ENCODE results near the gene LGR4. TPM values are rescaled to one million over a fixed set of nuclear protein-coding genes. Genes with fewer than 3 reads are reported as not detected.

LGR4 gene
- total RNA-seq, 2 experiments from 2014 or later: 0.19 to 0.21 TPM

DNA sequence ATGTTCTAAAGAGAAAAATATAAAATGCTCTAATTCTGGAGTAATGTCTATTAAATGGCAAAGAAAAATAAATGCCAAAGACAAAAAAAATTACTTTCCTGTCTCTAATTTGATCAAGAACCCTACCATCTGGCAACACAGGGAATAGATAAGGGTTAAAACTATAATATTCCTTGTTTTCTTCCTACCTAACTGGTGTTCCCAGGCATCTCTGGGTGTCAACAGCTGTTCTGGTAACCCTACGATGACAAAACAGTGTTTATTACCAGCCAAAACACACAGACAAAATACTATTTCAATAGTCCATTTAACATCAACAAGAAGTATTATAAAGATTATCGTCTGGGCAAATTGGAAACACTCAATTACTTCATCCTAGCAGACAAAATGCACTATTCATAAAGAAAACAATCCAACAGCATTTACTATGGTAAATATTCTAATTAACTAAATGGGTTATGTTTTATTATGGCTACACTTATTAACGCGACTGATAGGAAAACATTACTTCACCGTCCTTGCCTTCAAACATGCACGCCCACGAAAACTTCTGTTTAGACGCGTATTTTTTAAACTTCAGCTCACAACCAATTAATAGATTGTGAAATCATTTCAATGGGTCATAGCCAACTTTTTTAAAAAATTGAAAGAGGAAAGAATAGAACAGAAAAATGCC lies 50.6 kb downstream of the LGR4 start:
- no peaks in the 10 kb centered on the region for H3K36me3 Mint-ChIP-seq (ENCODE audit: low read depth)
- CTCF ChIA-PET: interaction anchor here (0.6 to 1.2 kb wide), 2 partner anchors 23 to 209 kb away, joined by 3 read pairs; no protein-coding TSS in a partner anchor
- peaks cover 3% of the 10 kb centered on the region for H3K27me3 Mint-ChIP-seq
- no peak overlapping the region for H3K4me3 Mint-ChIP-seq
- H3K4me1 Mint-ChIP-seq: no peaks in the 10 kb centered on the region
- H3K27ac Mint-ChIP-seq: no peak overlapping the region
- intact Hi-C loops (cut with DNase I, micrococcal nuclease): no loop called here
- POLR2A ChIA-PET: no interaction called here
- ATAC-seq (no peak), DNase-seq (no peak)
- no peaks in the 10 kb centered on the region for H3K9me3 Mint-ChIP-seq (ENCODE audit: low read depth)

DNA sequence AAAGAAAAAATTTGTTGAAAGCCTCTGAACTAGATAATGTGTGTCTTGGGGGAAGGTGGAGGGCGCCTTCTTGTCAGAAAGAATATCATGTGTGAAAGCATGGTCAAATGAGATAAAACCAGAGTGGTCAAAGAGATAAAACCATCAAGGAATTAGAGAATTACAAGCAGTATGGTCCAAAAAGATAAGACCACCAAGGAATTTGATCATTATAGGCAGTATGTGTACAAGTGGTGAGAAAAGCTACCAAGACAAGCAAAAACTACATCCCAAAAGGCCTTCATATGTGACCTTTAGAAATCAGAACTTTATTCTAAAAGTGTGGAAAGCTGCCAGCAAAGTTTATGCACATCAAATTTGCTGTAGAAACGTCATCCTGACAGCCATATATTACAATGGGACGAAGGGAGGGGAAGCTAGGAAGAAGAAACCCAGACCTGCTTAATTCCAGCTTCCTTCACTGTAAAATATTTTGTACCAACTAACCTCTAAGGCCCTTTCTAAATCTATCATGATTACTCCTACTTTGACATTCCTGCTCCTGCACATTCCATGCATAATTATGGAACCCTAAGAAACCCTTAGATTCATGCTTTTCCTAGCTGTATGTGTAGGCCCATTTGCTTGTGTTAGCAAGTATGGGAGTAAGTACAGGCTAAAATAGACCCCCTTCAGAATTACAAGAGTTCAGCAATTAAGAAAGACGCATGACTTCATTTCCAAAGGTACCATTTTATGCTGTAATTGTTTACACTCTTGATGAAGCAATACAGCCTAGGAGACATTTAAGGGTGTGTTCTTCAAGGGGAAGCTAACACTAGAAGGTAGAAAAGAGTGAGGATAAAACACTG lies 51.6 kb downstream of the LGR4 start:
- intact Hi-C loops (cut with DNase I, micrococcal nuclease): no loop called here
- DNase-seq: no peak
- Mint-ChIP-seq H3K4me1 (no peaks in the 10 kb centered on the region), H3K4me3 (no peak overlapping the region), H3K36me3 (ENCODE audit: low read depth) (no peaks in the 10 kb centered on the region), H3K9me3 (ENCODE audit: low read depth) (no peaks in the 10 kb centered on the region), H3K27me3 (peaks cover 6% of the 10 kb centered on the region), H3K27ac (no peak overlapping the region)
- no peak for ATAC-seq
- POLR2A ChIA-PET: no interaction called here
- CTCF ChIA-PET: interaction anchor here (0.6 to 1.2 kb wide), 2 partner anchors 24 to 208 kb away, joined by 3 read pairs; no protein-coding TSS in a partner anchor

DNA sequence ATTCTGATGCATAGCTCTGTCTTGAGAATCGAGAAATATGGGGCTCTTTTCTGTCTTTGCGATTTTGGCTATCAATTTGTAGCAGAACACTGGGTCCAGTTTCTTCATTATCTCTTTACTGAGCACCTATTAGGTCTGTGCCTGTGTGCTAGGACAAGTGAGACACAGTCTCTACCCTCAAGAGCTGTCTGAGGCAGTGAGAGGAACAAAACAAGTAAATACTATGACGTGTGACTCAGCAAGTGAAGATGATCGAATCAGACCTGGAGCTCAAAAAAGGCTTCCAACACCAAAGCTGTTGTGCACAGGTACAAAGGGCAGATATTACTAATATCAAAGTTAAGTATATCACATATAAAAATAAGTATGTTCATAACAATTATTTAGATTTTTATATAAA lies 52.4 kb downstream of the LGR4 start:
- H3K36me3 Mint-ChIP-seq (ENCODE audit: low read depth): no peaks in the 10 kb centered on the region
- POLR2A ChIA-PET: no interaction called here
- H3K4me3 Mint-ChIP-seq: no peak overlapping the region
- DNase-seq (no peak), ATAC-seq (no peak)
- no peaks in the 10 kb centered on the region for H3K9me3 Mint-ChIP-seq (ENCODE audit: low read depth)
- H3K4me1 Mint-ChIP-seq: no peaks in the 10 kb centered on the region
- H3K27me3 Mint-ChIP-seq: peaks cover 7% of the 10 kb centered on the region
- CTCF ChIA-PET: interaction anchor here (0.7 kb wide), 1 partner anchor 65 kb away, joined by 3 read pairs; no protein-coding TSS in a partner anchor
- intact Hi-C loops (cut with DNase I, micrococcal nuclease): no loop called here
- no peak overlapping the region for H3K27ac Mint-ChIP-seq

DNA sequence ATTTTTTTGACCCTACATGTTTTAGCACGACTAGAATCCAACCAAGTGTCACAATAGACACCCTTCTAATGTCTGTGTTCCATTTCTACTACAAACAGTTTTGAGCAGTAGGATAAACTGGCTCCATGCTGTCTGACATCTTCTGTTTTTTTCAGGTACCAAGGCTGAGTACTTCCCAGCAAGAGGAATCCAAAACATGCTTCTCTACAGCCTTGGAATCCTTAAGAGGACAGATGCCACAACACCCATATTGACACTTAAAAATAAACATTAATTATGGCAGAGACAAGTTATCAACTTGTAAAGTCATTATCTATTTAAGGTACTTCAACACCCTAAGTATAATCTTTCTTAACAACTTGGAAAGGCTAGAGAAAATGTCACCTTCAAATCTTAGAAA lies 54.2 kb downstream of the LGR4 start:
- ChIA-PET CTCF (no interaction called here), POLR2A (no interaction called here)
- peaks cover 7% of the 10 kb centered on the region for H3K27me3 Mint-ChIP-seq
- no peaks in the 10 kb centered on the region for H3K4me1 Mint-ChIP-seq
- no peak overlapping the region for H3K4me3 Mint-ChIP-seq
- ATAC-seq (no peak), DNase-seq (no peak)
- no peak overlapping the region for H3K27ac Mint-ChIP-seq
- no peaks in the 10 kb centered on the region for H3K9me3 Mint-ChIP-seq (ENCODE audit: low read depth)
- intact Hi-C loops (cut with DNase I, micrococcal nuclease): no loop called here
- H3K36me3 Mint-ChIP-seq (ENCODE audit: low read depth): no peaks in the 10 kb centered on the region

DNA sequence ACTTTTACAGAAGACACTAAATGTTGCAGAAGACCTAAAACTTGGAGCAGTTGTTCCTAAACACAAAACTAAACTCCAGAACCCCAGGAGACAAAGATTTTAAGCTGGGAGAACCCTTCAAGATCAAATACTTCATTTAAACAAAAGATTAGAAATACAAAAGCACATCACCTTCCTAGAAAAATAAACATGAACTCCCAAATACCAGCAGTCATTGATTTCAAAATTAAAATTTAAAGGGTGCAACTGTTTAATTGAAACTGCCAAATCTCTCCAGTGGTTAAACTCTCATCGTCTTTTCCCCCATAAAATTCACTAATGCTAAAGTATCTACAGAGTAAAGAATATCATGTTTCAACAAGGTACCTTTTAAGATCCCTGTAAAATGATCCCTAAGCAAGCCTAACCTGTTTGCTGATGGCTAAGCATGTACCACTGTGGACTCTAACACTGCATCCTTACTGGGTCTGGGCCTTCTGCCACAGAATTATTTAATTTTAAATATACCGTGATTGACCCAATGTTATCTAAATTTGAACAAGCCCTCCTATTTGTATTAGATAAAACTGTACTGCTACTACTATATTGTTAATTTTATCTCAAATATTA lies 55.9 kb downstream of the LGR4 start:
- ATAC-seq: no peak
- Mint-ChIP-seq H3K27me3 (peaks cover 6% of the 10 kb centered on the region), H3K36me3 (ENCODE audit: low read depth) (no peaks in the 10 kb centered on the region)

DNA sequence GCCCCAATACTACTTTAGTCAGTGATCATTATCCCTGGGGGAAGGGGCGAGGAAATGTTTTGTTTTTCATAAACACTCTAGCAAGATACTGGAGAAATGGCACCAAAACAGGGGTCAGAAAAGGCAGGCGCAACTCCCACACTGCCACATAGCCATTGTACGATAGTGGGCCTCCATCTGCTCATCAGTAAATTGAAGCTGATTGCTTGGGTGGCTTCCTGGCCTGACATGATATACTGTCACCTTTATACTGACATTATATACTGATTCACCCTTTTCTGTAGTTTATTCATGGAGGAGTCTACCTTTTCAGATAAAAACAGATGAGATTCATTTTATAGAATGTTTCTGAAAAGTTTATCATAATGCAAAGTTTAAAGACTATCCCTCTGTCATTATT lies 57.9 kb downstream of the LGR4 start:
- H3K27me3 Mint-ChIP-seq: peaks cover 4% of the 10 kb centered on the region
- intact Hi-C loops (cut with DNase I, micrococcal nuclease): no loop called here
- ChIA-PET POLR2A (no interaction called here), CTCF (interaction anchor here (0.7 to 1.1 kb wide), 2 partner anchors 14 to 71 kb away, joined by 3 read pairs; no protein-coding TSS in a partner anchor)
- H3K36me3 Mint-ChIP-seq (ENCODE audit: low read depth): no peaks in the 10 kb centered on the region
- no peaks in the 10 kb centered on the region for H3K4me1 Mint-ChIP-seq
- DNase-seq (no peak), ATAC-seq (no peak)
- no peak overlapping the region for H3K27ac Mint-ChIP-seq
- no peak overlapping the region for H3K4me3 Mint-ChIP-seq
- no peaks in the 10 kb centered on the region for H3K9me3 Mint-ChIP-seq (ENCODE audit: low read depth)

More for the DNA sequence above, 55.9 kb downstream of the LGR4 start:
- Mint-ChIP-seq H3K9me3 (ENCODE audit: low read depth) (no peaks in the 10 kb centered on the region), H3K4me1 (no peaks in the 10 kb centered on the region), H3K4me3 (no peak overlapping the region), H3K27ac (no peak overlapping the region)
- CTCF ChIA-PET: no interaction called here
- POLR2A ChIA-PET: no interaction called here
- DNase-seq: no peak
- intact Hi-C loops (cut with DNase I, micrococcal nuclease): no loop called here

DNA sequence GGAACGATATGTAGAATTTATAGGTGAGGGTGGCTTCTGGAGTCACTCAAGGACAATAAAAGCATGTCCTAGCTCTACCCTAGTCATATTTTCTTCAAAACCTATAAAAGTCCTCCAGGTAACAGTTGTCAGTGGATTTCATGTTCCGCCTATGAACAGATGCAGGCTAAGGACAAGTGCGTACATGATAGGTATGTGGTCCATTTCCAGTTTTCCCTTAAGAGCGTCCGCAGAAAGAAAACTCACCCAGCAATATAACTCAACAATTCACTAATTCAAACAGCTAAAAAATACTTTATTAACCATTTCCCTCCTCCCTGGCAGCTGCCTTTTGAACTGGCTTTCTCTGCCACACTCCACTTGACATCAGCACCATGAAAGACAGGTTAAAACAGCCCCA lies 59.4 kb downstream of the LGR4 start:
- Mint-ChIP-seq H3K4me1 (no peaks in the 10 kb centered on the region), H3K4me3 (no peak overlapping the region), H3K36me3 (ENCODE audit: low read depth) (no peaks in the 10 kb centered on the region), H3K27me3 (peaks cover 4% of the 10 kb centered on the region), H3K9me3 (ENCODE audit: low read depth) (no peaks in the 10 kb centered on the region), H3K27ac (no peak overlapping the region)
- CTCF ChIA-PET: no interaction called here
- POLR2A ChIA-PET: no interaction called here
- no peak for DNase-seq
- ATAC-seq: no peak
- intact Hi-C loops (cut with DNase I, micrococcal nuclease): no loop called here

DNA sequence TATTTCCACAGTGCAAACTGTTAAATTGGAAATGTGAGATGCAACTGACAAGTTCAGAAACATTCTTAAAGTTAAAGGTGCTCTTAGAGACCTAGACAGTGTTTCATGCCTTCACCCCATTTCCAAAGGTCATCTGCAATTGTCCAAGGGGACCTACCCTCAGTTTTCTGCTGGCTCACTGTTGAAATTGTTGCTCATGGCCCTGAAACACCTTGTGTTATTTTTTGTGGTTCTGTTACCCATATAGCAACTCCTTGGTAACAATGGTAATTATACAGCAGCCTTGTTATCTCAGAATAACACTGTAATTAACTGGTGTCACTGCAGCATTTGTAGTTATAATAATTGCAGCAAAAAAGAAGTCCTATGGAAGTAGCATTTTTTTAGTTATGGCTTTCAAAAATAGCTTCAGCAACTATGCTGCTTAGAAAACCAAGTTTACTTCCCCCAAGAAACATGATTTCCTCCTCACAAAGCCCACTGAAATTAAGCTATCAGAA lies 60.3 kb downstream of the LGR4 start:
- ATAC-seq: no peak
- POLR2A ChIA-PET: no interaction called here
- CTCF ChIA-PET: no interaction called here
- Mint-ChIP-seq H3K4me3 (no peak overlapping the region), H3K9me3 (ENCODE audit: low read depth) (no peaks in the 10 kb centered on the region), H3K27ac (no peak overlapping the region), H3K4me1 (no peaks in the 10 kb centered on the region), H3K36me3 (ENCODE audit: low read depth) (no peaks in the 10 kb centered on the region), H3K27me3 (peaks cover 4% of the 10 kb centered on the region)
- intact Hi-C loops (cut with DNase I, micrococcal nuclease): no loop called here
- no peak for DNase-seq

DNA sequence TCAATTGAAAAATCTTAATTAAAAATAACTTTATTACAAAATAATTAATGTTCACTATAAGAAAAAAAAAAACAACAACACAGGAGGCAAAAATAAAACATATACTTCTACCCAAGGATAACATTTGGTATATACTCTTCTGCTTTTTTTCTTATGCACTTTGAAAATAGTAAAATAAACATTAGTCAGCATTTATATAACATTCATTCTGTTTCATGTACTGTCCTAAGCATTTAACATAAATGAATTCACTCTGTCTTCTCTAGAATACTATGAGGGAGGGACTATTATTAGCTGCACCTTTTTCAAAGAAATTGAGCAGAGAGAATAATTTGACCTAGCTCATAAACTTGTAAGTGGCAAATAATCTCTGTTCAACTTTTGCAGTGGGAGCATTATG lies 61.3 kb downstream of the LGR4 start:
- Mint-ChIP-seq H3K36me3 (ENCODE audit: low read depth) (no peaks in the 10 kb centered on the region), H3K4me1 (no peaks in the 10 kb centered on the region), H3K27me3 (peaks cover 4% of the 10 kb centered on the region), H3K9me3 (ENCODE audit: low read depth) (no peaks in the 10 kb centered on the region), H3K27ac (no peak overlapping the region), H3K4me3 (no peak overlapping the region)
- CTCF ChIA-PET: no interaction called here
- POLR2A ChIA-PET: no interaction called here
- intact Hi-C loops (cut with DNase I, micrococcal nuclease): no loop called here
- no peak for DNase-seq
- no peak for ATAC-seq

DNA sequence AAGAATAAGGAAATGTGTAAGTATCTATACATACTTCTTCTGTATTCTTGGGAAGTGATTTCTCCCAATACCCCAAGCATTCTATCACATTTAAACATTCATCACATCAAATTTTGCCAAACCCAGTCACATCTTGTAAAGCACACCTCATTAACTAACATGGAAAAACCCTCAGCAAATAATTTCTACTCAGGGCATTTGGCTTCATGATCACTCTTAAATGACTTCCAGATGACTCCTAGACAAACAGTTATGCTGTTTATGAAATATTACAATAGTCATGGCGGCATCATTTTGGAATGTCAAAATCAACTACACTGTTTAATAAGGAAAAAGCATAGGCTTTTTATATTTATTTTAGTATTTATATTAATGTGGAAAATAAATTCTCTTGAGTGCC lies 62.3 kb downstream of the LGR4 start:
- H3K9me3 Mint-ChIP-seq (ENCODE audit: low read depth): no peaks in the 10 kb centered on the region
- no peak for ATAC-seq
- no peaks in the 10 kb centered on the region for H3K36me3 Mint-ChIP-seq (ENCODE audit: low read depth)
- intact Hi-C loops (cut with DNase I, micrococcal nuclease): no loop called here
- POLR2A ChIA-PET: no interaction called here
- H3K27me3 Mint-ChIP-seq: peaks cover under 1% of the 10 kb centered on the region
- CTCF ChIA-PET: no interaction called here
- no peaks in the 10 kb centered on the region for H3K4me1 Mint-ChIP-seq
- H3K4me3 Mint-ChIP-seq: no peak overlapping the region
- DNase-seq: no peak
- no peak overlapping the region for H3K27ac Mint-ChIP-seq

DNA sequence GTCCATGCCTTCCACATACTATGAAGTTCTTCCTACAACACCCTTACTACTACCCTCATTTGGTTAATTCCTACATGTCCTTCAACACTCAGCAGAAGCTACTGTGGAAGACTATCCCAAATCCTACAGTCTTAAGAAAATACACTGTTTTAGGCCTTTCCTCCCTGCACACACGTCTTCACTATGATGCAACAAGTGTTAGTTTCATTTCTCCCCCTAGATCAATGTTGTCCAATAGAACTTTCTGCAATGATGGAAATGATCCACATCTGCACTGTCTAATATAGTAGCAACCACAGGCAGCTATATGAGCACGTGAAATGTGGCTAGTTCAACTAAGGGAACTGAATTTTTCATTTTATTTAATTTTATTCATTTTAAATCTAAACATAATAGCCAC lies 62.8 kb downstream of the LGR4 start:
- ChIA-PET CTCF (no interaction called here), POLR2A (no interaction called here)
- Mint-ChIP-seq H3K9me3 (ENCODE audit: low read depth) (no peaks in the 10 kb centered on the region), H3K27me3 (no peaks in the 10 kb centered on the region), H3K27ac (no peak overlapping the region), H3K4me3 (no peak overlapping the region), H3K36me3 (ENCODE audit: low read depth) (no peaks in the 10 kb centered on the region), H3K4me1 (no peaks in the 10 kb centered on the region)
- intact Hi-C loops (cut with DNase I, micrococcal nuclease): no loop called here
- ATAC-seq (no peak), DNase-seq (no peak)

DNA sequence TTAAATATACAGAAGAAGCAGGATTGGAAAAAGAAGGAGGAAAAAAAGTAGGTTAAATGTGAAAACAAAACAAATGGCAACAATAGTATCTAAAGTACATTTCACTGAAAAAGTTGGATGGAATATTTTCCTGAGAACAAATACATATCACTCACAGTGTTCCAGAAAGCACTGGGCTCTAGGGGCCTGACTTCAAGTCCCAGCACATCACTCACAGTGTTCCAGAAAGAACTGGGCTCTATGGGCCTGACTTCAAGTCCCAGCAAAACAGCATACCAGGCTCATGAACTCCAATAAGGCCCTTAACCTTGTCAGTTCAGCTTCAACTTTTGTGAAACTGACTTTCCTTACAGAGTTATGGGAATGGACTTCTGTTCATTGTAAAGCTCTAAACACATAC lies 63.5 kb downstream of the LGR4 start:
- DNase-seq (no peak), ATAC-seq (no peak)
- Mint-ChIP-seq H3K27ac (no peak overlapping the region), H3K4me3 (no peak overlapping the region), H3K9me3 (ENCODE audit: low read depth) (no peaks in the 10 kb centered on the region), H3K36me3 (ENCODE audit: low read depth) (no peaks in the 10 kb centered on the region), H3K27me3 (no peaks in the 10 kb centered on the region), H3K4me1 (no peaks in the 10 kb centered on the region)
- POLR2A ChIA-PET: no interaction called here
- CTCF ChIA-PET: no interaction called here
- intact Hi-C loops (cut with DNase I, micrococcal nuclease): no loop called here
